Anterior cingulate cortex (tissue), 58 donors: ENCODE results near the gene FAM53C.

ENCODE experiments used
- DNase-seq, 58 donors: peaks; one replicate each; lab custom pipeline; 2025; lab: John Stamatoyannopoulos, UW

FAM53C gene

DNA sequence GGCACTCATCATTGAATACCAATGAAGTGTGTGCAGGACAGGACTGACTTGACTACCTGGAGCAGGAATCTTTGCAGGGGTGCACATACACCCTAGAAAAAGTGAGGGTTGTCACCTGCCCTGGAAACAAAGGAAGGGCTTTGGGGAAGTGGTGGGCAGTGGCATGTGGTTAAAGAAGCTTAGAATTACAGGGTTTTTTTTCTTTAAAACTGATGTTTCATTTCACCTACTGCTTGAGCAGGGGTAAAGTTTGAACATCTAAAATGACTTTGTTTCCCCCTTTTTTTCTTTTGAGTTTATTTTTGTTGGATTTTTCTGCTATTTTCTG is 12.5 kb downstream of the FAM53C start:
- DNase-seq: no peak

GRCh38 chr5:138351056-138351455 is 13.0 kb downstream of the FAM53C start:
- peak in 1 of 58 donors; percentile 8 for DNase-seq

DNA sequence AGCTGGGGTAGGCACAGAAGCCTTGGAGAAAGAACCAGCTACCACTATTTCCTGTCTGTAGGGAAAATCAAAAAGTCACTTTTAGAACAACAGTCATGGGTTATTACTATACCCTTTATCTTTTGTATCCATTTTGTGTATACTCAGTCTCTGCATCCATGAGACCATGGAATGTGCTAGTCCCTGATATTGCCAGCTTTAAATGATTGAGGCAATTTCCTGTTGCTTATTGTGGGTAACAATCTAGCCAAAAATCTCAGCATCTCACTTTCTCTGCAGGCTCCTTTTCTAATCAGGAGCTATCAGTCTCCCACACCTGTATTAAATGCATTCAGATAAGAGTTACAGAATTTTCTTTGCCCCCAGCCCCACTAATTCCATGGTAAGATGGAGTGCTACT is 13.5 kb downstream of the FAM53C start:
- DNase-seq: no peak

- DNase-seq: peak in 50 of 58 donors; percentile 13 to 82 (median 66)
Measured at GRCh38 chr5:138352071-138352721, 14.1 kb downstream of the FAM53C start, which contains the start of gene KDM3B. KDM3B (plus strand) TSS chr5:138352685; CDS start chr5:138352796, 111 bp downstream.

DNA sequence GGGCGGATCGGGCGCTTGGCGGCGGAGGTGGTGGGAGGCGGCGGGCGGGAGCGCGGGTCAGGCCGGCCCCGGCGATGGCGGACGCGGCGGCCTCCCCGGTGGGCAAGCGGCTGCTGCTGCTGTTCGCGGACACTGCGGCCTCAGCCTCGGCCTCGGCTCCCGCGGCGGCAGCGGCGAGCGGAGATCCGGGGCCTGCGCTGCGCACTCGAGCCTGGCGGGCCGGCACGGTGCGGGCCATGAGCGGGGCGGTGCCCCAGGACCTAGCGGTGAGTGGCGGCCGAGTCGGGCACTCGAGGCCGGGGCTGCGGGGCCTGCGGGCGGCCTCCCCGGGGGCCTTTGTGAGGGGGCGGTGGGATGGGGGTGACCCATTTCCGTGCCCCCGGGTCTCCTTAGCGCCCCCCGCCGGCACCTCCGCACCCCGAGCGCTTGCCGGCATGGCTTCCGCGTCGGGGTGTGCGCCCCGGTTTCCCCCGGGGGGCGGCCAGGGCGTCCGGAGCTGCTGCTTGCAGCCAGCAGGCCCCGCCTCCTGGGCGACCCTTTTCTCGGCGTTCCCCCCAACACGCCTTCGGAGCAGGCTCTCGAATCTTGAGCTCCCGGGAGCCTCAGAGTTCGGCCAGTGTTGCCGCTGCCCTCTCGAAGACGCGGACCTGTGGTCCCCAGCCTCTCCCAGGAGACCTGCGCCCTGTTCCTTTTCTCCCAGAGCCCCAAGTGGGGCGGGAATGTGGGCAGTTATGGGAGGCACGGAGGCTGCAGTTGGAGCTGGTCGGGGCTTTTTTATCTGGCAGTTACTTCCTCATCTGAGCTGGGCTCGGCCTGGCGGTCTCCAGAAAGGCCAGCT is 14.9 kb downstream of the FAM53C start:
- DNase-seq: peak in 51 of 58 donors; percentile 21 to 81 (median 61)

DNA sequence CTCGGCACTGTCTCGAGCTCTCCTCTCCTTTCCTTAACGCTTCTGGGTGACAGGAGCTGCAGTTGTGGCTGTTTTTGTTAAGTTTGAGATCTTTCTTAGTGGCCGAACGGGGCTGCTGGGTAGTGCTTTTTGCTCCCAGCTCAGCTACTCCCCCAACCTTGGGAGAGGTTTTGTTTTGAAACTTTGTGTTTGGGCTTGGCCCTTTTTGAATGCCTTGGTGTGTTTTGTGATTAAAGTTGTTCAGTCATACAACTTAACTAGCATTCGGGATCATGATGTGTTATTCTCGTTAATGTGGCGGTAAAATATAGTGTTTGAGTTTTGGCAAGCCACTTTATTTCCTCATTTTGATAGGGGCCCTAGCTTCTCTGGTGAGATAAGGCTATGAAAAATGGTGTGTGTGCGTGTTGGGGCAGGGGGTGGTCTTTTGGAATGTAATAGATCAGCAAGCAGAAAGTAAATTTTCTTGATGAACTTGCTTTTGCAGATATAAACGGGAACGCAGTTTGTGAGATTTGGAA is 15.6 kb downstream of the FAM53C start:
- DNase-seq: no peak

GRCh38 chr5:138354387-138354786 is 16.3 kb downstream of the FAM53C start:
- DNase-seq: no peak

DNA sequence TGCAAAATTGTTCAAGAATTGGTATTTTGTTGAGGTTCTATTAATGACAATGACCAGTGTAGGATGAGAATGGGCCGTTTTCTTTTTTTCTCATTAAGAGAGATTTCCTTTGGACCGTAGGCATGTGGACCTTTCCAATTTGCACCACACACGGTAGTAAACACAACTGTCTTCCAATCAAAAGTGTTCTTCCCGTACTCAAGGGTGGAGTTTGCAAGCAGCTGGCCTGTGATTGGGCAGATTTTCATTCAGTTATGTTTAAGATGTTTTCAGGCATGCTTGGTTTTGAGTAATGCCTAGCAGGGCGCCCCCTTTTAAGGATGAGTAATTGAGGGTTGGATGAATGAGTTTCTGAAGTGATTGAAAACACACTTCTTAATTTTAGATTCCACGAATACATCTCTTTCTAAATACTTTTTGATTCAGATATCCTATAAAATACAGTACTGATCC is 16.9 kb downstream of the FAM53C start:
- DNase-seq: peak in 28 of 58 donors; percentile 3 to 50 (median 16)

DNA sequence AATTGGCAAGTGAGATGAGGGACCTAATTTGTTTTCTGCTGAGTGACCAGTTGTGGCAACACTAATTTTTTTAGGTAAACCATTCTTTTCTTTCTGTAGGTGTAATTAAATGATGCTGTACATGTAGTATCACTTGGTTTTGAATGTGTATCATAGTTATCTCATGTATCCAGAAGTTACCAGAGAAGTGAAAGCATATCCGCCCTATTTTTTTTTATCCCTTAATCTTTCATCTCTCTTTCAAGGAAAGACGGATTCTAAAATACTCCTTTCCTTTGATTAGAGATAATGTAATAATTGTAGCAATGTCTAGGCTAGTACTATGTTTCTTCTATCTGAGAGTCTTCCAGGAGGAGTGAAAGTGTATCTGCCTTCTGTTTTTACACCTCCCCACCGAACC is 21.6 kb downstream of the FAM53C start:
- DNase-seq: no peak

DNA sequence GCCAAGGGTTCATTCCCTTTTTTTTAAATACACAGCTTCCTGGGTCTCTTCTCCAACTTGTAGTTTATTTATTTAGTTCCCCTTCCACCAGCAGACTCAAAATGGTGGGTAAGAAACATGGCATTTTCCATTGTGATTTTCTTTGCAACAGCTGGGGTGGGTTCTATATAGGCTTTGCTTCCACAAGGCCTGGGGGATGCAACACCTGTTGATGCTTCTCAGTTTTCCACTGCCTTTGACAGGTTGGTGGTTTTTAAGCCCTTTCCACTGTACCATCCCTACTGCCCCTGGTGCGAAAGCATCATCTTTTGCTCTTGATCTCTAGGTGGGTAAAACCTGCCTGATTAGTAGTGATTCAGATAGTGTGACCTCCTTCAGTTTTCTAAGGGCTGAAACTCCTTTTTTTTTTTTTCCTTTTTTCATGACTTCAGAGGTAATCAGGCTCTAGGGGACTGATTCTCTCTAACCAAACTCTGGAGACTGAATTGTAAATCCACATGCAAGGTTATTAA is 22.9 kb downstream of the FAM53C start:
- DNase-seq: no peak

DNA sequence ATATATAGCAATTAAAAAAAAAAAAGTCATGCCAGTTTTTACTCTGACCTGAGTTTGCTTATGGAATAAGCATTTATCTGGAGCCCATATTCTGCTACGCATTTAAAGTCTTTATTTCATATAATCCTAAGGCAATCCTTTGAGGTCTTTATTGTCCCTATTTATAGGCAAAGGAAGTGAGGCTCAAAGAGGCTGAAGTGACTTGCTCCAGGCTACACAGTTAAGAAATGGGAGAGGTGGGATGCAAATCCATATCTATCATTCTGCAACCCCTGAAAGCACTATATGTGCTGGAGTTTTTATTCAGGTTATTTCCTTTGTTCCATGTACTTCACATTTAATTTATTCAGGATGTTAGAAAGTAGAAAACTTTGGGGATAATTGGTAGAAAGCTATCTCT is 26.5 kb downstream of the FAM53C start:
- DNase-seq: no peak

DNA sequence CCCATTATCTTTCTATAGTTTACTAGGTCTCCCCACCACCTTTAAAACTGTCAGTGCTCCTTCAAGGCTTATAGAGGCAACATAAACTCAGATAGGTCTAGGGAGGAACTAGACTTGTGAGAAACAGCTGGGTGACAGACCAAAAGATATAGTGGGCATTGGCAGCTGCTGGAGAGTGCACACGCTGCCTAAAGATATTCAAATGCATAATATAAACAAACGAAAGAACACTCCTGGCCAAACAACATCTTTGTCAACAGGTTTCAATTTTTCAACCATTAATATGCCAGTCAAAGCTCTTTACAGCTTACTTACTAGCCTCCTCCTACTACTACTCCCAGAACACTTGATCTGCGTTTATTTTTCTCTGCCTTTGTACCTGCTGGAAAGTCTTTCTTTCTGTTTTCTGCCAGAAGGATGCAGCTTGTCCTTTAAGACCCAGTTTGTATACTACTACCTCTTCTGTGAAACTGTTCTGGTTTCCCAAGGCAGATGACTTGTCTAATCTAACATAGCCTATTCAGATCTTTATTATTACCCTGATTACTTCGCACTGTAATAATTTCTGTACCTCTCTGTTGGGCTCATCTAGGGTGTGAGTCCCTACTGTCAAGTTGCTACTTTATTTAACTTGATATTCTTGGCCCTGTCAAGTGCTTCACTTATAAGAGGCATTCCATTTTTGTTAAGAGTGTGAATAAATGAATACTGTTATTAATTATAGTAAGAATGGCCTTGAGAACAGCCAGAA is 28.7 kb downstream of the FAM53C start:
- DNase-seq: no peak

GRCh38 chr5:138369261-138369660 is 31.2 kb downstream of the FAM53C start:
- DNase-seq: no peak

- DNase-seq: no peak
Measured at GRCh38 chr5:138369706-138370105, 31.6 kb downstream of the FAM53C start.

DNA sequence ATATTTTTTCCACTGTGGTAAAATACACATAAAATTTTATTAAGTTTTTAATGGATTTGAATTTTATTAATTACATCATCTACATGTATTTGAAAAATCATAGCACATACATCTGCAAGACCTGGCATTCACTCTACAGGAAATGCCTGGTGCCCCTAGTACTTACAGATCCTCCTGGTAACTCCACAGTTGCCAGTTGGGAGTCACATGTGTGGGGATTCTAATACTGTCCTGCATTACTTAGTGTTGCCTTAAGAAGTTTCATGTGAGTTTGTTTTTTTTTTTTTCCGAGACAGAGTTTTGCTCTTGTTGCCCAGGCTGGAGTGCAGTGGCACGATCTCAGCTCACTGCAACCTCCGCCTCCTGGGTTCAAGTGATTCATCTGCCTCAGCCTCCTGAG is 32.5 kb downstream of the FAM53C start:
- DNase-seq: no peak

DNA sequence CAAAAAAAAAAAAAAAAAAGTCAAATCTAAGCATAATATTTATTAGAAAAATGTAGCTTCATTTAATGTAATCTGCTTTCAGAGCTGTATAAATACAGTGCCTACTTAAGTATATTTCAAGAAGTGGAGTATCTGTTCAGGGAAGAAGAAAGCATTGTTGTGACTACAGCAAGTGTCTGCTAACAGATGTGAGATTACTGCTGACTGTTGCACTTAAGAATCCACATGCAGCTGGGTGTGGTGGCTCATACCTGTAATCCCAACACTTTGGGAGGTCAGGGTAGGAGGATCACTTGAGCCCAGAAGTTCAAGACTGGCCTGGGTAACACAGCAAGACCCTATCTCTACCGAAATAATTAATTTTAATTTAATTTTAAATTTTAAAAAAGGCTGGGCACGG is 33.4 kb downstream of the FAM53C start:
- no peak for DNase-seq

DNA sequence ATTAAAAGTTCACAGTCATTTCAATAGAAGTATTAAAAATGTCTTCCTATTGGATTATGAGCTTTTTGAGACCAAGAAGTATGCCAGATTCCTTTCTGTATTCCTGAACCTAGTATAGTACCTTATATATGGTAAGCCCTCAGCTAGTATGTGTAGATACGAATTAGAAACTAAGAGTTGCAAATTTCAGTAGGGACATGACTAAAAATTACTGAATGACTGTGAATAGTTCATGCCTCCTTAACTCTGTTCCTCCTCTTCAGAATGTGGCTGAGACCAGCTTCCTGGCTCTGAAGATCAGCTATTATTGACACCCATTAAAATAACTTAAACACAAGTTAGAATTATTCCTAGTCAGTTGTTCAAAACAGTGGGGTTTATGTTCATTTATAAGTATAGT is 34.2 kb downstream of the FAM53C start:
- DNase-seq: no peak

- DNase-seq: no peak
Measured at GRCh38 chr5:138372653-138373052, 34.6 kb downstream of the FAM53C start.

- no peak for DNase-seq
Measured at GRCh38 chr5:138382347-138382746, 44.3 kb downstream of the FAM53C start.

DNA sequence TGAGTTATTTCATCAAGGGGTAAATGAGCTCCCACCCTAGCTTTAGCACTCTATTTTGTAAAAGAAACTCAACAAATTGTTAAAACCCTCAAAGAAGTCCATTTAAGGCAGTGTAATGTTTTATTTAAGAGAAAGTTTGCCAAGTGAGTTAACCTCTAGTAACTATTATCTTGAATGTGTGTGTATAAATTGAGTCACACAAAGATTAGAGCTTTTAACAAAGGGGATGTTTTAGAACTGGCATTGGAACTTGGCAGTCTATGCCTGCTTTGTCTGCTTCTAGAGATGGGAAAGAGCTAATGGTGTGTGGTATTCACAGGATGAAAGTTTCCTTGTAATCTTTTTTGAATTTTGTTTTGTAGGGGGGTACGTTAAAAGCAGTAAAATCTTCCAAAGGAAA is 47.6 kb downstream of the FAM53C start:
- DNase-seq: no peak

DNA sequence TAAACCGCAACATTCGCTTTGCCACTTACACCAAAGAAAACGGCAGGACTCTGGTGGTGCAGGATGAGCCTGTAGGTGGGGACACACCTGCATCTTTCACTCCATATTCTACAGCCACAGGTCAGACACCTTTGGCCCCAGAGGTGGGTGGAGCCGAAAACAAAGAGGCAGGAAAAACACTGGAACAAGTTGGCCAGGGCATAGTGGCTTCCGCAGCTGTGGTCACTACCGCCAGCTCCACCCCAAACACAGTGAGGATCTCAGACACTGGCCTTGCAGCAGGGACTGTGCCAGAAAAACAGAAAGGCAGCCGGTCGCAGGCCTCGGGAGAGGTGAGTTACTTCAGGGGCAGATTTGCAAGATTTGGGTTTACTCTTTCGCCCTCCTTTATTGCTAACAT is 48.2 kb downstream of the FAM53C start:
- DNase-seq: peak in 18 of 58 donors; percentile 2 to 44 (median 14)
